Smooth muscle cell of the coronary artery (primary cell): ENCODE results near the gene CYP2A6. TPM values are rescaled to one million over a fixed set of nuclear protein-coding genes. Genes with fewer than 3 reads are reported as not detected.

Source experiments
- total RNA-seq: library from RNA; depleted of rRNA; stranded (reverse); fragments of >200 nt; gene quantifications from 2 replicates; pipeline ENCODE4 v1.2.3, GENCODE V29; 2014; ENCODE audit warnings: low replicate concordance

The CYP2A6 gene
- not detected in 2 replicates for total RNA-seq

GRCh38 chr19:40850277-40850676, at the start of gene CYP2A6:
Gene CYP2A6, minus strand, starts transcription at chr19:40850447. Its CDS starts 21 bp downstream, at chr19:40850426.

GRCh38 chr19:40882062-40882461, 31.8 kb upstream of the CYP2A6 start, which contains the start of gene CYP2A7:
Gene CYP2A7, minus strand, starts transcription at chr19:40882231. Its CDS starts 21 bp downstream, at chr19:40882210.

GRCh38 chr19:40798683-40799557, 51.3 kb downstream of the CYP2A6 start, which contains the start of gene EGLN2:
Gene EGLN2, plus strand, starts transcription at chr19:40799191. Its CDS starts 1,382 bp downstream, at chr19:40800573.

Other genes with a start within 250 kb of the CYP2A6 start
- gene LTBP4, start 249.1 kb downstream of the CYP2A6 start, total RNA-seq, result 24.8 and 25.6 TPM in 2 replicates
- gene NUMBL, start 159.8 kb downstream of the CYP2A6 start, total RNA-seq, result 21.6 and 31.6 TPM in 2 replicates
- 22.8 and 24.0 TPM in 2 replicates for gene COQ8B, start 133.6 kb downstream of the CYP2A6 start, total RNA-seq
- 11.9 and 12.3 TPM in 2 replicates for gene ITPKC, start 133.3 kb downstream of the CYP2A6 start, total RNA-seq
- gene ACTMAP, start 100.0 kb downstream of the CYP2A6 start, total RNA-seq, result 0.35 and 0.45 TPM in 2 replicates
- 37.0 and 37.7 TPM in 2 replicates for gene SNRPA, start 99.2 kb downstream of the CYP2A6 start, total RNA-seq
- gene MIA, start 74.9 kb downstream of the CYP2A6 start, total RNA-seq, result 0.35 TPM in 1 of 2 replicates, not detected in the other
- 3.4 and 8.5 TPM in 2 replicates for gene RAB4B, start 72.2 kb downstream of the CYP2A6 start, total RNA-seq
- gene EGLN2, start 51.3 kb downstream of the CYP2A6 start, total RNA-seq, result 79.9 and 112 TPM in 2 replicates
- gene CYP2A7, start 31.8 kb upstream of the CYP2A6 start, total RNA-seq, result not detected in 2 replicates
- gene CYP2B6, start 140.8 kb upstream of the CYP2A6 start, total RNA-seq, result not detected in 2 replicates
- gene CYP2A13, start 238.0 kb upstream of the CYP2A6 start, total RNA-seq, result not detected in 2 replicates